ENCODE results near the gene PDK4. TPM values are rescaled to one million over a fixed set of nuclear protein-coding genes. Genes with fewer than 3 reads are reported as not detected.
A peak's percentile ranks its signal among the peaks of the same experiment; 100 is the strongest.
"Not testable (repeated sequence)": the region's sequence is repeated elsewhere in the genome, so short reads cannot be mapped to it uniquely, and the experiment has no call there.

Gene PDK4
- total and polyA plus RNA-seq, 3 experiments from 2014 or later = 0.74 to 1.2 TPM; not detected in 1

GRCh38 chr7:95609277-95609971, 13.1 kb upstream of the PDK4 start:
- DNase-seq = no peak
- H3K27me3 Mint-ChIP-seq = peaks cover 3 to 13% of the 10 kb centered on the region in 2 donors
- ChIA-PET POLR2A (no interaction called here), CTCF (no interaction called here)
- H3K27ac Mint-ChIP-seq = no peak overlapping the region
- Histone ChIP-seq H3K36me3 (ENCODE audit: insufficient read depth, low read length) (no peaks in the 10 kb centered on the region), H3K4me3 (ENCODE audit: low read length) (no peak overlapping the region), H3K27ac (ENCODE audit: low read depth, low read length) (peak overlapping the region; percentile 29), H3K4me1 (ENCODE audit: insufficient read depth, low read length) (no peaks in the 10 kb centered on the region), H3K27me3 (ENCODE audit: insufficient read depth, low read length, poor library complexity, severe bottlenecking) (no peaks in the 10 kb centered on the region), H3K9me3 (ENCODE audit: low read length) (no peaks in the 10 kb centered on the region)
- peaks cover 0 to 11% (median 6%) of the 10 kb centered on the region in 5 donors for H3K9me3 Mint-ChIP-seq
- no peaks in the 10 kb centered on the region for H3K4me1 Mint-ChIP-seq
- H3K4me3 Mint-ChIP-seq = no peak overlapping the region
- H3K36me3 Mint-ChIP-seq = no peaks in the 10 kb centered on the region

DNA sequence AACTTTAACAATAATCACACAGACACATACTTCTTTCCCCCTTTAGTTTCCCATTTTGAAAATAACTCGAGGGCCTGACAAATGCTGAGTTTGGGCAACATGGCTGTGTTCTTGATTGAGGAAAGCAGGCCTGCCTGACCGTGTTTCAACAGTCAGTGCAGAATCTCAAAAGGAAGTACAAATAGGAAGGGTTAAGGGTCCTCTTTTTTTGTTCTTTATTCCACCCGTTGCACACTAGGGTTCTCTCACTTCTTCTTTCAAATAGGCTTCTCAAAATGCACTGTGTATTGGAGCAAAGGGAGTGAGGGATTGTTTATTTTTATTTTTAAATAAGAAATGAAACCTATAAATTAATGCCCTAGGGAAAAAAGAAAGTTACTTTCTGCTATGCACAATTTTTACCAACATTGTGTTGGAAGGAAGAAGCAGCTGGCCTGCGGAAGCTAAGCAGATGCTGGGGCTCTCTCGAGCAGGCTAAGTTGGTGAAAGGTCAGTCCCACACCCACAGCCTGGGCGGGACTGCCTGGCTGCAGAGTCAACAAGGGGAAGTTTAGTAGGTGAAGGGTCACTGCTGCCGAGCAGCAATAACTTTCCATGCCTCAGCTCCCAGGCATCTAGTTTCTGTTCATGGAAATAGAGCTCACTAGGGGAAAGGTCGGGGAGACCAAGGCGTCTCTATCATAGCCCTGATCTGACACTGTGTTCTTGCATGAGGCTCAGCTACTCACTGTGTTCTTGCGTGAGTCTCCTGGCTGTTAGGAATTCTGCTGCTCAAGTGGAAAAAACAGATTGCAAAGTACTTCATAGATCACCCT, 12.2 kb upstream of the PDK4 start:
- no peaks in the 10 kb centered on the region for H3K4me1 Mint-ChIP-seq
- H3K27me3 Mint-ChIP-seq = peaks cover 3 to 13% of the 10 kb centered on the region in 2 donors
- ChIA-PET POLR2A (no interaction called here), CTCF (no interaction called here)
- H3K9me3 ChIP-seq (ENCODE audit: low read length) = no peaks in the 10 kb centered on the region
- DNase-seq = peak in 1 of 5 donors; percentile 4
- H3K36me3 Mint-ChIP-seq = no peaks in the 10 kb centered on the region
- no peaks in the 10 kb centered on the region for H3K4me1 ChIP-seq (ENCODE audit: insufficient read depth, low read length)
- H3K27me3 ChIP-seq (ENCODE audit: insufficient read depth, low read length, poor library complexity, severe bottlenecking) = no peaks in the 10 kb centered on the region
- H3K36me3 ChIP-seq (ENCODE audit: insufficient read depth, low read length) = no peaks in the 10 kb centered on the region
- no peak overlapping the region for H3K4me3 Mint-ChIP-seq
- peak overlapping the region; percentile 29 for H3K27ac ChIP-seq (ENCODE audit: low read depth, low read length)
- H3K9me3 Mint-ChIP-seq = peaks cover 0 to 6% (median 3%) of the 10 kb centered on the region in 5 donors
- no peak overlapping the region for H3K27ac Mint-ChIP-seq
- no peak overlapping the region for H3K4me3 ChIP-seq (ENCODE audit: low read length)

- H3K9me3 Mint-ChIP-seq = peaks cover 0 to 4% (median 0%) of the 10 kb centered on the region in 5 donors
- no peak overlapping the region for H3K27ac Mint-ChIP-seq
- no peak for DNase-seq
- Histone ChIP-seq H3K27ac (ENCODE audit: low read depth, low read length) (no peak overlapping the region), H3K27me3 (ENCODE audit: insufficient read depth, low read length, poor library complexity, severe bottlenecking) (no peaks in the 10 kb centered on the region), H3K36me3 (ENCODE audit: insufficient read depth, low read length) (no peaks in the 10 kb centered on the region), H3K9me3 (ENCODE audit: low read length) (no peaks in the 10 kb centered on the region), H3K4me3 (ENCODE audit: low read length) (no peak overlapping the region), H3K4me1 (ENCODE audit: insufficient read depth, low read length) (no peaks in the 10 kb centered on the region)
- no peaks in the 10 kb centered on the region for H3K4me1 Mint-ChIP-seq
- peaks cover 3 to 13% of the 10 kb centered on the region in 2 donors for H3K27me3 Mint-ChIP-seq
- H3K36me3 Mint-ChIP-seq = no peaks in the 10 kb centered on the region
- CTCF ChIA-PET = no interaction called here
- H3K4me3 Mint-ChIP-seq = no peak overlapping the region
- POLR2A ChIA-PET = no interaction called here
These were observed 11.2 kb upstream of the PDK4 start for GRCh38 chr7:95607561-95607960.

DNA sequence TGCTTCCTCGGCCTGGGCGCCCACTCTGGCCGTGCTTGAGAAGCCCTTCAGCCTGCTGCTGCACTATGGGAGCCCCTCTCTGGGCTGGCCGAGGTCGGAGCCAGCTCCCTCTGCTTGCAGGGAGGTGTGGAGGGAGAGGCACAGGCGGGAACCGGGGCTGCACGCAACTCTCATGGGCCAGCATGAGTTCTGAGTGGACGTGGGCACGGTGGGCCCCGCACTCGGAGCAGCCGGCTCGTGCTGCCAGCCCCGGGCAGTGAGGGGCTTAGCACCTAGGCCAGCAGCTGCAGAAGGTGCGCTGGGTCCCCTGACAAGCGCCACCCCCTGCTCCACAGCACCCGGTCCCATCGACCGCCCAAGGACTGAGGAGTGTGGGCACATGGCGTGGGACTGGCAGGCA, 9.0 kb upstream of the PDK4 start:
- Mint-ChIP-seq H3K4me3 (no peak overlapping the region), H3K9me3 (peaks cover 0 to 8% (median 0%) of the 10 kb centered on the region in 5 donors), H3K36me3 (no peaks in the 10 kb centered on the region), H3K27ac (no peak overlapping the region), H3K27me3 (peaks cover 2 to 7% of the 10 kb centered on the region in 2 donors), H3K4me1 (no peaks in the 10 kb centered on the region)
- CTCF ChIA-PET = no interaction called here
- no peak overlapping the region for H3K27ac ChIP-seq (ENCODE audit: low read depth, low read length)
- no peaks in the 10 kb centered on the region for H3K36me3 ChIP-seq (ENCODE audit: insufficient read depth, low read length)
- H3K4me1 ChIP-seq (ENCODE audit: insufficient read depth, low read length) = no peaks in the 10 kb centered on the region
- no peaks in the 10 kb centered on the region for H3K27me3 ChIP-seq (ENCODE audit: insufficient read depth, low read length, poor library complexity, severe bottlenecking)
- DNase-seq = no peak
- POLR2A ChIA-PET = no interaction called here
- no peaks in the 10 kb centered on the region for H3K9me3 ChIP-seq (ENCODE audit: low read length)
- no peak overlapping the region for H3K4me3 ChIP-seq (ENCODE audit: low read length)

DNA sequence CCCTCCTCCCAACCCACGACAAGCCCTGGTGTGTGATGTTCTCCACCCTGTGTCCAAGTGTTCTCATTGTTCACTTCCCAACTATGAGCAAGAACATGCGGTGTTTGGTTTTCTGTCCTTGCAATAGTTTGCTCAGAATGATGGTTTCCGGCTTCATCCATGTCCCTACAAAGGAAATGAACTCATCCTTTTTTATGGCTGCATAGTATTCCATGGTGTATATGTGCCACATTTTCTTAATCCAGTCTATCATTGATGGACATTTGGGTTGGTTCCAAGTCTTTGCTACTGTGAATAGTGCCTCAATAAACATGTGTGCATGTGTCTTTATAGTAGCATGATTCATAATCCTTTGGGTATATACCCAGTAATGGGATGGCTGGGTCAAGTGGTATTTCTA, 8.5 kb upstream of the PDK4 start:
- H3K4me1 Mint-ChIP-seq; H3K4me3 Mint-ChIP-seq; H3K27me3 ChIP-seq (ENCODE audit: insufficient read depth, low read length, poor library complexity, severe bottlenecking); H3K27me3 Mint-ChIP-seq; H3K27ac ChIP-seq (ENCODE audit: low read depth, low read length); CTCF ChIA-PET; H3K9me3 ChIP-seq (ENCODE audit: low read length); H3K4me1 ChIP-seq (ENCODE audit: insufficient read depth, low read length); POLR2A ChIA-PET; DNase-seq; H3K36me3 ChIP-seq (ENCODE audit: insufficient read depth, low read length); H3K4me3 ChIP-seq (ENCODE audit: low read length); H3K9me3 Mint-ChIP-seq; H3K36me3 Mint-ChIP-seq; H3K27ac Mint-ChIP-seq: not testable (repeated sequence)

DNA sequence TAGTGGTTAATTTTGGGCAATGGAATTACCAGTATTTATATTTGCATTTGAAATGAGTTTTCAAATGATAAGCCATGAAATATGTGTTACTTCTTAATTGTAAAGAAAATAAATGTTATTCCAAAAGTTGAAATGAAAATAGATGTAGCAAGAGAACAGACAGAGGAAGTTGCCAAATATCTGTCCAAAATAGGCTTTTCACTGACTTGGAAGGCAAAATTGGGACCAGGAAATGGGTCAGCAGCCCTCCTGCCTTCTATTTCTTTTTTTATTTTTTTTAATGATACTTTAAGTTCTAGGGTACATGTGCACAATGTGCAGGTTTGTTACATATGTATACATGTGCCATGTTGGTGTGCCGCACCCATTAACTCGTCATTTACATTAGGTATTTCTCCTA, 8.1 kb upstream of the PDK4 start:
- H3K9me3 ChIP-seq (ENCODE audit: low read length); H3K27ac ChIP-seq (ENCODE audit: low read depth, low read length); H3K4me3 ChIP-seq (ENCODE audit: low read length); H3K4me1 ChIP-seq (ENCODE audit: insufficient read depth, low read length); H3K9me3 Mint-ChIP-seq; H3K27me3 ChIP-seq (ENCODE audit: insufficient read depth, low read length, poor library complexity, severe bottlenecking); H3K27ac Mint-ChIP-seq; DNase-seq; H3K36me3 Mint-ChIP-seq; H3K36me3 ChIP-seq (ENCODE audit: insufficient read depth, low read length); H3K4me1 Mint-ChIP-seq; CTCF ChIA-PET; H3K27me3 Mint-ChIP-seq; POLR2A ChIA-PET; H3K4me3 Mint-ChIP-seq: not testable (repeated sequence)

DNA sequence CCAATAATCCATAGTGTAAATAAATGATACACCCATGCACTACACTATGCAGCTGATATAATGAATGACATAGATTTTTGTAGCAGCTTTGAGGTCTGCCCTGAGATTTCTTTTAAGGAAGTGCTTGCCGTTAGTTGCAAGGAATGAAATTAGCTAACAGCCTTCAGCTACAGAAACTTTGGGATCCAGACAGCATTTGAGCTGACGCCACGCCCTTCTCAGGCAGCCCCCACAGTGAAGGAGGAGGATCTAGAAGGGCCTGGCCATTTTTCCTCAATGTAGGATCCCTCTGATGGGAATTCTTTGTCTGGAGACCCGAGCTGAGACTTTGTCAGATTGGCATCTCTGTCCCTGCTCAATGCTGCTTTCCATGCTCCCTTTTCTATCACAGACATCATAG, 6.1 kb upstream of the PDK4 start:
- Mint-ChIP-seq H3K27me3 (peaks cover 7% of the 10 kb centered on the region in 2 donors), H3K4me1 (no peaks in the 10 kb centered on the region)

DNA sequence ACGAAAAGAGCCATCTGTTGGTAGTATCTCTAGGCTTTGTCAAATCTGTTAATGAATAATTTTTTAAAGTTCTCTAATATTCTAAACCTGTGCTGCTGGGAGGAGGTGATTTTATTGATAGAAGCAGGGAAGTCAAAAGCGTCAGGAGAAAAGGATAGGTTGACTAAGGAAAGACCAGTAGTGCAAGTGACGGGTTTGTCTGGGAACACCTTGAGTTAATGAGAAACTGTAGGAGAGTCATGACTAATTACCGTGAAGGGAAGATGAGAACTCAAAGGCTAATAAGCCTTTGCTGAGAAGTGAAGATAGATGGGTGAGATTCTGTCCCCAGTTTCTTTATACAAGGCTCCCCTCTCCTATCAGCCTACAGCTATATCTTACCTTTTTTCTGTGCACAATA, 5.0 kb upstream of the PDK4 start:
- POLR2A ChIA-PET = no interaction called here
- Histone ChIP-seq H3K4me3 (ENCODE audit: low read length) (no peak overlapping the region), H3K36me3 (ENCODE audit: insufficient read depth, low read length) (no peaks in the 10 kb centered on the region), H3K4me1 (ENCODE audit: insufficient read depth, low read length) (no peaks in the 10 kb centered on the region), H3K27ac (ENCODE audit: low read depth, low read length) (no peak overlapping the region), H3K27me3 (ENCODE audit: insufficient read depth, low read length, poor library complexity, severe bottlenecking) (no peaks in the 10 kb centered on the region), H3K9me3 (ENCODE audit: low read length) (no peaks in the 10 kb centered on the region)
- Mint-ChIP-seq H3K27ac (no peak overlapping the region), H3K36me3 (no peaks in the 10 kb centered on the region), H3K4me3 (no peak overlapping the region), H3K27me3 (peaks cover 10 to 18% of the 10 kb centered on the region in 2 donors), H3K9me3 (peaks cover 0 to 10% (median 0%) of the 10 kb centered on the region in 5 donors), H3K4me1 (peaks cover 0 to 3% (median 1%) of the 10 kb centered on the region in 3 donors)
- CTCF ChIA-PET = no interaction called here
- DNase-seq = no peak

More for the DNA sequence above, 6.1 kb upstream of the PDK4 start:
- no peaks in the 10 kb centered on the region for H3K27me3 ChIP-seq (ENCODE audit: insufficient read depth, low read length, poor library complexity, severe bottlenecking)
- POLR2A ChIA-PET = no interaction called here
- H3K4me3 ChIP-seq (ENCODE audit: low read length) = no peak overlapping the region
- no peaks in the 10 kb centered on the region for H3K36me3 Mint-ChIP-seq
- H3K4me3 Mint-ChIP-seq = no peak overlapping the region
- no peak overlapping the region for H3K27ac ChIP-seq (ENCODE audit: low read depth, low read length)
- no peaks in the 10 kb centered on the region for H3K36me3 ChIP-seq (ENCODE audit: insufficient read depth, low read length)
- CTCF ChIA-PET = no interaction called here
- peaks cover 0 to 13% (median 0%) of the 10 kb centered on the region in 5 donors for H3K9me3 Mint-ChIP-seq
- DNase-seq = no peak
- H3K4me1 ChIP-seq (ENCODE audit: insufficient read depth, low read length) = no peaks in the 10 kb centered on the region
- no peaks in the 10 kb centered on the region for H3K9me3 ChIP-seq (ENCODE audit: low read length)
- no peak overlapping the region for H3K27ac Mint-ChIP-seq

Data from CD8-positive, alpha-beta memory T cell (primary cell).